ENCODE measurements around the gene GTF3C6. TPM values are rescaled to one million over a fixed set of nuclear protein-coding genes. Genes with fewer than 3 reads are reported as not detected.
"Not testable (repeated sequence)": the region's sequence is repeated elsewhere in the genome, so short reads cannot be mapped to it uniquely, and the experiment has no call there.

GTF3C6 gene, protein sequence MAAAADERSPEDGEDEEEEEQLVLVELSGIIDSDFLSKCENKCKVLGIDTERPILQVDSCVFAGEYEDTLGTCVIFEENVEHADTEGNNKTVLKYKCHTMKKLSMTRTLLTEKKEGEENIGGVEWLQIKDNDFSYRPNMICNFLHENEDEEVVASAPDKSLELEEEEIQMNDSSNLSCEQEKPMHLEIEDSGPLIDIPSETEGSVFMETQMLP
- total RNA-seq (ENCODE audit: insufficient read depth, low replicate concordance) = 77.0 TPM

DNA sequence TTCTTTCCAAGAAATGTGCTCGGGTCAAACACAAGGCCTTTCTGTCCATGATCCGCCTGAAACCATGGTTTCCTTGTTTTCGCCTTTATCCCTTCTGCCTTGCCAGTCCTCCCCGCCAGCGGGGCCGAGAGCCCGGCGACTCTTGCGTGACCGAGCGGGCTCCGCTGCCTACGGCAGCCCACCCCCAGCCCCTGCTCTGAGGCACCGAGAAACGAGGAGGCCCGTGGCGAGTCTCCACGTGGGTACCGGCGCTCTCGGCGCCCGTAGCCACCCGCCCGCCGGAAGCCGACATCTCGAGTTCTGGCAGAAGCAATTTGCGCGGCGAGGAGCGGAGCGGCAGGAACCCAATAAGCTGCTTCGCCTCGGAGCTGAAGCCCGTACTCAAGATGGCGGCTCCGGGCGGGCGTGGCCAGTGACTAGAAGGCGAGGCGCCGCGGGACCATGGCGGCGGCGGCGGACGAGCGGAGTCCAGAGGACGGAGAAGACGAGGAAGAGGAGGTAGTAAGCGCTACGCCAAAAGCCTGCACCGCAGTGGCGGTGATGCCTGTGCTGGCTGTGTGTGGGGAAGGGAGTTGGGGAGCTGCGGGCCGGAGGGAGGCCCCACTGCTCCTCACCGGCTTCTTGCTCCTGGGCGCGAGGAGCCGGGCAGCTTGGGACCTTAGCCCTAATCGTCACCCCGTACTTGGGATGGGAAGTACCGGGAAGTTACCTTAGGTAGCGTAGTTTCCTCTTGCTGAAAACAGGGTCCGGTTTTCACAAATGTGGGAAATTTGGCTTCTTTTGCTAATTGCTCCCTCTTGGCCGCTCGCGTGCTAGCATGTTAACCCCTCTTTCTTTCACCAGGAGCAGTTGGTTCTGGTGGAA lies at the start of gene GTF3C6:
TSS of gene GTF3C6 (plus strand) at position 378 of the 864 bp plus-strand sequence. CDS start at position 442, 64 bp downstream.
- DNase-seq (ENCODE audit: low spot score) = peak; percentile 97

GRCh38 chr6:110930781-110931180 lies 27.7 kb upstream of the GTF3C6 start:
- DNase-seq (ENCODE audit: low spot score) = no peak

- no peak for DNase-seq (ENCODE audit: low spot score)
Measured at GRCh38 chr6:110933912-110934311, 24.6 kb upstream of the GTF3C6 start.

DNA sequence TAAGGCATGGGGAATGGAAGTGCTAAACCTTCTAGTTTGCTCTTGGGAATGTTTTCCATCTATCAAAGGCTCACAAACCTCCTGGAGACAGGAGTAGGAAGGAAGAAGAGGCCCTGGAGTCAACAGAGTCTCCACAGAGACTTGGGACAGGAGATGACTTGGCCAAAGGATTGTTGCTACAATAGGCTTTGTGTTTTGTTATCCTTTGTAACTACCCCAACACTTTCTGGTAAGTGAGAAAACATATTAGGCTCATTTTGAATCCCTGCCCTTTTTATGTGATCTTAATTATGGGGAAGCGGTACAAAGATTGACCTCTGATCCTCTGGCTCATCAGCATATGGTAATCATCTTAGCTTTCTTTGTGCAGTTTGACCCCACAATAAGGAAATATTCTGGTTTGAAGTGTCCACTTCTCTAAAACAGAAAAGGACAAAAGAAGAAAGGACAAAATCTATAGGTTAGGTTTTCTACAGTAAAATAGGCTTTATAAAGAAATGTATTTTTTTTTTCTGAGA lies 24.1 kb upstream of the GTF3C6 start:
- DNase-seq (ENCODE audit: low spot score) = no peak

DNA sequence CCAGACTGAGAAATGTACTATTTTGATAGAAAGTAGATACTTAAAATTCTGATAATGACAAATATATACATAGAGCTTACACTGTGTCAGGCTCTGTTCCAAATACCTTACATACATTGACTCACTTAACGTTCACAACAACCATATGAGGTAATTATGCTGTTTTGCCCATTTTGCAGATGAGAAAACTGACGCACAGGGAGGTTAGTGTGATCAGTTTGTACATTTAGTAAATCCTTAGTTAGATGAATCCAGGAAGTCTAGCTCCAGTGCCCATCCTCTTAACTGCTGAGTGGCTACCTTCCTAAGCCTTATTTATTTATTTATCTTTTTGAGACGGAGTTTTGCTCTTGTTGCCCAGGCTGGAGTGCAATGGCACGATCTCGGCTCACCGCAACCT lies 23.3 kb upstream of the GTF3C6 start:
- no peak for DNase-seq (ENCODE audit: low spot score)

- DNase-seq (ENCODE audit: low spot score) = no peak
Measured at GRCh38 chr6:110938171-110938570, 20.3 kb upstream of the GTF3C6 start.

DNA sequence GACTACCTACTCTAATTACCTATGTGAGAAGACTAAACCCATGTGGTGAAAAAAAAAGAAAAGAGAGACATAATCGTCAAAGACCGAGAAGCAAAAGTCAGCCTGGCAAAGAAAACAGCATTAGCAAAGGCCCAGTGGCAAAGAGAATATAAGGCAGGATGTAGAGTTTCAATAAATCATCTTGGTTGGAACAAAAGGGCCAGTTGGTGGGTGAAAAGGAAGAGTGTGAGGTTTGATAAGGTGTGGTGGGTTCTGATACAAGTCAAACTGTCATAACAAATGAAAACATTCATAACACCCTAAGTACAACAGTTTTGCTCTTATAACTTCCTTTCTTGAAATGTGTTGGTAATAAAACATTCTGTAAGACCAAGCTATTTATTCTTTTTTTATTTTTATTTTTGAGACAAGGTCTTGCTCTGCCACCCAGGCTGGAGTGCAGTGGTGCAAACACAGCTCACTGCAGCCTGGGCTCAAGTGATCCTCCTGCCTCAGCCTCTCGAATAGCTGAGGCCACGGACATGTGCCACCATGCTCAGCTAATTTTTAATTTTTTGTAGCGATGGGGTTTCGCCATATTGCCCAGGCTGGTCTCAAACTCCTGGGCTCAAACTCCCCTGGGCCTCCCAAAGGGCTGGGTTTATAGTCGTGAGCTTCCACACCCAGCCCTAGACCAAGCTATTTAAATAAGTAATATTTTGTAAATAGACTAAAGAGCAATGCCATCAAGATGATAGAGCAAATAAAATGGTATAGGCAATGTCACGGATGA lies 18.9 kb upstream of the GTF3C6 start:
- DNase-seq (ENCODE audit: low spot score) = no peak

- peak; percentile 18 for DNase-seq (ENCODE audit: low spot score)
Measured at GRCh38 chr6:110944681-110945151, 13.8 kb upstream of the GTF3C6 start.

GRCh38 chr6:110946498-110946897 lies 12.0 kb upstream of the GTF3C6 start:
- DNase-seq (ENCODE audit: low spot score) = no peak

DNA sequence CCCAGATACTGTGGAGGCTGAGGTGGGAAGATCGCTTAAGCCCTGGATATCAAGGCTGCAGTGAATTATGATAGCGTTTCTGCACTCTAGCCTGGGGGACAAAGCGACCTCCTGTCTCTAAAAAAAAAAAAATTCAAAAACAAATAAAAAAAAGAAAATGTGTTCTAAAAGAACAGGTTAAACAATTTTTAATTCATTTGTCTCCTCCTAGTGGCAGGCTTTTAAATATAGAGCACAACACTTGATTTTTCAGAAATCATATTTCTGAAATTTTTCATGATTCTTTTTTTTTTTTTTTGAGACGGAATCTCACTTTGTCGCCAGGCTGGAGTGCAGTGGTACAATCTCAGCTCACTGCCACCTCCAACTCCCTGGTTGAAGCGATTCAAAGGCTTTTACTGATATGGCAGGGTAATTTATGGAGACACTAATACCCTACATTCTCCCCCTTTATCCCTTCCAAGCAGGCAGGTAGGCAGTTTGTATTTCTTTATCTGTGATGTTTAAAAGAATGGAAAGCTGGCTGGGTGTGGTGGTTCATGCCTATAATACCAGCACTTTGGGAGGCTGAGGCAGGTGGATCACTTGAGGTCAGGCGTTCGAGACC lies 8.7 kb upstream of the GTF3C6 start:
- peak; percentile 44 for DNase-seq (ENCODE audit: low spot score)

DNA sequence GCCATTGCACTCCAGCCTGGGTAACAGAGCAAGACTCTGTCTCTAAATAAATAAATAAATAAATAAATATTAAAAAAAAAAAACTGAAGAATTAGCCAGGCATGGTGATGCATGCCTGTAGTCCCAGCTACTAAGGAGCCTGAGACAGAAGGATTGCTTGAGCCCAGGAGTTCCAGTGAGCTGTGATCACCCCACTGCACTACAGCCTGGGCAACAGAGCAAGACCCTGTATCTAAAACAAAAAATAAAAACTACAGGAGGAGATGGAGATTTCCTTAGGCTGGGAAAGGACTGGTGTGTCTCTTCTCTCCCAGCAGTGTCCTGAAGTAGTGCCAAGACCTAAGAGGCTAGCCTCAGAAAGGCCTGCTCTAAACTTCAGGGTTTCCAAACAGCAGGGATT lies 8.1 kb upstream of the GTF3C6 start:
- DNase-seq (ENCODE audit: low spot score) = no peak

DNA sequence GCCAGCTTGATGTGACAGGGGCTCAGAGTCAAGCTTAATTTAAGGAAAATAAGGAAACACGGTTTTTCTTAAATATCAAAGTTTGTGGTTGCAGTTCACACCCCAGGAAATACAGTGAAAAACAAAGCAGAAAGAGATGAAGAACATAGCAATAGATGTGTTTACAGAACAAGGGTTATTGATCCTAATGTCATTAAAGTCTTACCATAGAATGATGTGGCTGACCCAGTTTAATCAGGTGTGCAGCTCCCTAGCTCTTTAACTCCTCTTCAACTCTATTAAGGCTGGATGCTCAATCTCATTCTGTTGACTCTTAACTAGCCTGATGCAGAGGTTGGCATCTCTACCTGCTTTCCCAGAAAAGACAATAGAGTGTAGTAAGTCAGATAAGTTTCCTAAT lies 7.5 kb upstream of the GTF3C6 start:
- no peak for DNase-seq (ENCODE audit: low spot score)

DNA sequence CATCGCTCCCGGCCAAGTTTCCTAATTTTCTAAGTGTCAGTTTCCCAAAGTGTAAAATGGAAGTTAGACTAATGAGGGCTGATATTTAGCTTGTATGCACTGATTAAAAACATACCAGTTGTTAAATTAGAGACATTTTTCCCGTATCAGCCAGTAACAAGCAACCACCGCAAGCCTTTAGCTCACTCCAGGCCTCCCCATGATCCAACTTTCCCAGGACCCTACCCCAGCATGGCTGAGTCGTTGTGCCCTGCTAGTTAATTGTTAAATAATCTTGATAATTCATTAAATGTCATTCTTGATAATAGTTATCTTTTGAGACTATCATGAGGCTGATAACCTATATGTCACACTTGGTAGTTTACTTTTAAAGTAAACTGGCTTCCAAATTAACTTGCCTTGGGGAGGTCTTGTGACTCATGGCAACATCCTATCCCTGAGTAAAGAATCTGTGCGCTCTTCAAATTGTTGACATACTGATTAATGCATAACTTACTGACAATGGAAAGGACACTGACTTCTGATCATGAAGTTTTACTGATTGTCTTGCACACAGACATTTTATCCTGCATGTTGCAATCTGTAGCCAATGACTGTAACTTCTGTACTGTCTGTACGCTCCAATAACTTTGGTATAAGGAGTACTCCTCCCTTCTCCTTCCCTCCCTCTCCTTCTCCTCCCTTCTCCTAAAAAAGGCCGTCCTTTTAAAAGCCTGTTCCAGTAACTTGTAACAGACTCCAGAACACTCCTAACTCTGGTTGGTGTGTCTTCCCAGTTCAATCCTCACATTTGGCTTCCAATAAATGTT lies 6.3 kb upstream of the GTF3C6 start:
- DNase-seq (ENCODE audit: low spot score) = peak; percentile 73

GRCh38 chr6:110953633-110954303 lies 4.7 kb upstream of the GTF3C6 start:
- no peak for DNase-seq (ENCODE audit: low spot score)

DNA sequence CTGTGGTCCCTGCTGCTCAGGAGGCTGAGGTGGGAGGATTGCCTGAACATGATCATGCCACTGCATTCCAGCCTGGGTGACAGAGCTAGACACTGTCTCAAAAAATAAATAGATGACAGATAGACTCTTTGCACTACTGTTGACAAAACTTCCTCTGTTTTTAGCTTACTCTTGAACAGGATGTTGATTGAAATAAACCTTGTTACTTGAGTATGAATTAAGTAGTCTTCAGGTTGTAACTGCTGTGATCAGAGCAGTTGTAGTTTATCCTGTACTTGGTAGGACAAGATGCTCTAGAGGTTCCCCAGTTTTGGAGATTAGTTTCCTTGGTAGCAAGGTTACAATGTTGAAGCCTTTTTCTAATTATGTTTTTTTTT lies 1.5 kb downstream of the GTF3C6 start:
- DNase-seq (ENCODE audit: low spot score) = no peak

DNA sequence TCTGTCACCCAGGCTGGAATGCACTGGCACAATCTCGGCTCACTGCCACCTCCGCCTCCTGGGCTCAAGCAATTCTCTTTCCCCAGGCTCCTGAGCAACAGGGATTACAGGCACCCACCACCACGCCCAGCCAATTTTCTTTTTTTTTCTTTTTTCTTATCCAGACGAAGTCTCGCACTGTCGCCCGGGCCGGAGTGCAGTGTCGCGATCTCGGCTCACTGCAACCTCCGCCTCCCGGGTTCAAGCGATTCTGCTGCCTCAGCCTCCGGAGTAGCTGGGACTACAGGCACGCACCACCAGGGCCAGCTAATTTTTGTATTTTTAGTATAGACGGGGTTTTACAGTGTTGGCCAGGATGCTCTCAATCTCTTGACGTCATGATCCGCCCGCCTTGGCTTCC lies 4.1 kb downstream of the GTF3C6 start:
- not testable (repeated sequence) for DNase-seq (ENCODE audit: low spot score)

GRCh38 chr6:110965629-110966229 lies 7.2 kb downstream of the GTF3C6 start:
- no peak for DNase-seq (ENCODE audit: low spot score)

DNA sequence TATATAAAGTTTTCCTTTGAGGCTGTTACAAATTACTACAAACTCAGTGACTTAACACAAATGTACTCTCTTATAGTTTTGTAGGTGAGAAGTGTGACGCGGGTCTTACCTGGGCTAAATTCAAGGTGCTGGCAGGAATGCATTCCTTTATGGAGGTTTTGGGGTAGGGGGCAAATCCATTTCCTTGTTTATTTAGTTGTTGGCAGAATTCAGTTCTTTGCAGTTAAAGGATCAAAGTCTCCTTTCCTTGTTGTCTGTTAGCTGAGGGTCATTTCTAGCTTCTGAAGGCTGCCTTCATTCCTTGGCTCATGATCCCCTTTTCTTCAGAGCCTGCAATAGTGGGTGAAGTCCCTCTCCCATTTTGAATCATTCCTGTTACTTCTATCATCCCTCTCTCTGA lies 10.2 kb downstream of the GTF3C6 start:
- not testable (repeated sequence) for DNase-seq (ENCODE audit: low spot score)

DNA sequence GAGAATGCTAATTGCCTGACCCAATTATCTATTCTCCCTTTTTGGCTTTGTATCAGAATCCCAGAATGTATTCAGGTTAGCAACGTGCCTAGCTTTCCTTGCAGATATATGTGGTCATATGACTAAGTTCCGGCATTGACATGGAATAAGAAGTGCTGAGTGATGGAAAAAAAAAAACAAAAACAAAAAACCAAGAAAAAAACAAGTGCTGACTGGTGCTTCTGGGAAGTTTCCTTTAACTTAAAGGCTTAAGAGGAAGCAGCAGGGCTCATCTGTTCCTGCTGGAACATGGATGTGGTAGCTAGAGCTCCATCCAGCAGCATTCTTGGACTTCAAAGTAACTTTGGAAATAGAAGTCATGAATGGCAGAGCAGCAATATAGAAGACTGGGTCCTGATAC lies 13.0 kb downstream of the GTF3C6 start:
- peak; percentile 86 for DNase-seq (ENCODE audit: low spot score)

- DNase-seq (ENCODE audit: low spot score) = no peak
Measured at GRCh38 chr6:110976575-110976974, 18.1 kb downstream of the GTF3C6 start.

All from umbilical cord (tissue), 2 donors.